ENCODE results near the gene HPSE.
"Not testable (repeated sequence)": the region's sequence is repeated elsewhere in the genome, so short reads cannot be mapped to it uniquely, and the experiment has no call there.

HPSE gene

GRCh38 chr4:83317671-83318070, 17.0 kb downstream of the HPSE start:
- Histone ChIP-seq H3K27ac (ENCODE audit: insufficient read depth, low read length, poor library complexity, severe bottlenecking) (no peak overlapping the region), H3K36me3 (ENCODE audit: control insufficient read depth, insufficient read depth, low read length) (peaks cover 20% of the 10 kb centered on the region), H3K4me3 (ENCODE audit: insufficient read depth, low read depth, low read length, poor library complexity, severe bottlenecking) (no peak overlapping the region)

GRCh38 chr4:83316459-83317165, 18.0 kb downstream of the HPSE start:
- Histone ChIP-seq H3K36me3 (ENCODE audit: control insufficient read depth, insufficient read depth, low read length) (peaks cover 21% of the 10 kb centered on the region), H3K4me1 (ENCODE audit: control insufficient read depth, insufficient read depth, low read length, poor library complexity, severe bottlenecking) (no peaks in the 10 kb centered on the region), H3K9me3 (ENCODE audit: control insufficient read depth, low read length) (no peaks in the 10 kb centered on the region), H3K4me3 (ENCODE audit: insufficient read depth, low read depth, low read length, poor library complexity, severe bottlenecking) (no peak overlapping the region), H3K27me3 (replicated peaks; ENCODE audit: control insufficient read depth, insufficient read depth, low read length, poor library complexity, severe bottlenecking) (no peaks in the 10 kb centered on the region), H3K27ac (ENCODE audit: insufficient read depth, low read length, poor library complexity, severe bottlenecking) (no peak overlapping the region)
- DNase-seq, result no peak

More at GRCh38 chr4:83317671-83318070, 17.0 kb downstream of the HPSE start:
- Histone ChIP-seq H3K27me3 (replicated peaks; ENCODE audit: control insufficient read depth, insufficient read depth, low read length, poor library complexity, severe bottlenecking) (no peaks in the 10 kb centered on the region), H3K9me3 (ENCODE audit: control insufficient read depth, low read length) (no peaks in the 10 kb centered on the region), H3K4me1 (ENCODE audit: control insufficient read depth, insufficient read depth, low read length, poor library complexity, severe bottlenecking) (no peaks in the 10 kb centered on the region)
- no peak for DNase-seq

GRCh38 chr4:83315341-83315870, 19.2 kb downstream of the HPSE start:
- H3K27ac ChIP-seq (ENCODE audit: insufficient read depth, low read length, poor library complexity, severe bottlenecking), result no peak overlapping the region
- H3K9me3 ChIP-seq (ENCODE audit: control insufficient read depth, low read length), result no peaks in the 10 kb centered on the region
- no peaks in the 10 kb centered on the region for H3K4me1 ChIP-seq (ENCODE audit: control insufficient read depth, insufficient read depth, low read length, poor library complexity, severe bottlenecking)

GRCh38 chr4:83308672-83309071, 26.0 kb downstream of the HPSE start:
- peaks cover 22% of the 10 kb centered on the region for H3K36me3 ChIP-seq (ENCODE audit: control insufficient read depth, insufficient read depth, low read length)
- no peak overlapping the region for H3K27ac ChIP-seq (ENCODE audit: insufficient read depth, low read length, poor library complexity, severe bottlenecking)
- H3K27me3 ChIP-seq (replicated peaks; ENCODE audit: control insufficient read depth, insufficient read depth, low read length, poor library complexity, severe bottlenecking), result no peaks in the 10 kb centered on the region
- H3K9me3 ChIP-seq (ENCODE audit: control insufficient read depth, low read length), result no peaks in the 10 kb centered on the region
- H3K4me1 ChIP-seq (ENCODE audit: control insufficient read depth, insufficient read depth, low read length, poor library complexity, severe bottlenecking), result no peaks in the 10 kb centered on the region
- H3K4me3 ChIP-seq (ENCODE audit: insufficient read depth, low read depth, low read length, poor library complexity, severe bottlenecking), result no peak overlapping the region
- no peak for DNase-seq

More at GRCh38 chr4:83315341-83315870, 19.2 kb downstream of the HPSE start:
- Histone ChIP-seq H3K36me3 (ENCODE audit: control insufficient read depth, insufficient read depth, low read length) (peaks cover 22% of the 10 kb centered on the region), H3K27me3 (replicated peaks; ENCODE audit: control insufficient read depth, insufficient read depth, low read length, poor library complexity, severe bottlenecking) (no peaks in the 10 kb centered on the region), H3K4me3 (ENCODE audit: insufficient read depth, low read depth, low read length, poor library complexity, severe bottlenecking) (no peak overlapping the region)
- DNase-seq, result no peak

- no peaks in the 10 kb centered on the region for H3K9me3 ChIP-seq (ENCODE audit: control insufficient read depth, low read length)
- H3K4me1 ChIP-seq (ENCODE audit: control insufficient read depth, insufficient read depth, low read length, poor library complexity, severe bottlenecking), result no peaks in the 10 kb centered on the region
- no peak for DNase-seq
- H3K4me3 ChIP-seq (ENCODE audit: insufficient read depth, low read depth, low read length, poor library complexity, severe bottlenecking), result no peak overlapping the region
- no peaks in the 10 kb centered on the region for H3K27me3 ChIP-seq (replicated peaks; ENCODE audit: control insufficient read depth, insufficient read depth, low read length, poor library complexity, severe bottlenecking)
- peaks cover 22% of the 10 kb centered on the region for H3K36me3 ChIP-seq (ENCODE audit: control insufficient read depth, insufficient read depth, low read length)
- H3K27ac ChIP-seq (ENCODE audit: insufficient read depth, low read length, poor library complexity, severe bottlenecking), result no peak overlapping the region
Measured at GRCh38 chr4:83307920-83308319, 26.7 kb downstream of the HPSE start.

- Histone ChIP-seq H3K9me3 (ENCODE audit: control insufficient read depth, low read length) (no peaks in the 10 kb centered on the region), H3K4me3 (ENCODE audit: insufficient read depth, low read depth, low read length, poor library complexity, severe bottlenecking) (no peak overlapping the region), H3K4me1 (ENCODE audit: control insufficient read depth, insufficient read depth, low read length, poor library complexity, severe bottlenecking) (no peaks in the 10 kb centered on the region), H3K27me3 (replicated peaks; ENCODE audit: control insufficient read depth, insufficient read depth, low read length, poor library complexity, severe bottlenecking) (no peaks in the 10 kb centered on the region), H3K27ac (ENCODE audit: insufficient read depth, low read length, poor library complexity, severe bottlenecking) (no peak overlapping the region), H3K36me3 (ENCODE audit: control insufficient read depth, insufficient read depth, low read length) (peaks cover 23% of the 10 kb centered on the region)
- DNase-seq, result no peak
Measured at GRCh38 chr4:83305187-83305586, 29.5 kb downstream of the HPSE start.

- H3K27ac ChIP-seq (ENCODE audit: insufficient read depth, low read length, poor library complexity, severe bottlenecking), result no peak overlapping the region
- DNase-seq, result no peak
- no peaks in the 10 kb centered on the region for H3K27me3 ChIP-seq (replicated peaks; ENCODE audit: control insufficient read depth, insufficient read depth, low read length, poor library complexity, severe bottlenecking)
- peaks cover 9% of the 10 kb centered on the region for H3K36me3 ChIP-seq (ENCODE audit: control insufficient read depth, insufficient read depth, low read length)
- no peak overlapping the region for H3K4me3 ChIP-seq (ENCODE audit: insufficient read depth, low read depth, low read length, poor library complexity, severe bottlenecking)
- H3K9me3 ChIP-seq (ENCODE audit: control insufficient read depth, low read length), result no peaks in the 10 kb centered on the region
- no peaks in the 10 kb centered on the region for H3K4me1 ChIP-seq (ENCODE audit: control insufficient read depth, insufficient read depth, low read length, poor library complexity, severe bottlenecking)
Measured at GRCh38 chr4:83297548-83298260, 36.9 kb downstream of the HPSE start.

GRCh38 chr4:83293305-83294046, 41.2 kb downstream of the HPSE start:
- Histone ChIP-seq H3K4me3 (ENCODE audit: insufficient read depth, low read depth, low read length, poor library complexity, severe bottlenecking) (no peak overlapping the region), H3K27ac (ENCODE audit: insufficient read depth, low read length, poor library complexity, severe bottlenecking) (no peak overlapping the region), H3K9me3 (ENCODE audit: control insufficient read depth, low read length) (no peaks in the 10 kb centered on the region), H3K4me1 (ENCODE audit: control insufficient read depth, insufficient read depth, low read length, poor library complexity, severe bottlenecking) (no peaks in the 10 kb centered on the region), H3K27me3 (replicated peaks; ENCODE audit: control insufficient read depth, insufficient read depth, low read length, poor library complexity, severe bottlenecking) (no peaks in the 10 kb centered on the region), H3K36me3 (ENCODE audit: control insufficient read depth, insufficient read depth, low read length) (no peaks in the 10 kb centered on the region)
- no peak for DNase-seq

- H3K9me3 ChIP-seq (ENCODE audit: control insufficient read depth, low read length); H3K27me3 ChIP-seq (replicated peaks; ENCODE audit: control insufficient read depth, insufficient read depth, low read length, poor library complexity, severe bottlenecking); H3K4me1 ChIP-seq (ENCODE audit: control insufficient read depth, insufficient read depth, low read length, poor library complexity, severe bottlenecking); H3K4me3 ChIP-seq (ENCODE audit: insufficient read depth, low read depth, low read length, poor library complexity, severe bottlenecking); H3K27ac ChIP-seq (ENCODE audit: insufficient read depth, low read length, poor library complexity, severe bottlenecking); H3K36me3 ChIP-seq (ENCODE audit: control insufficient read depth, insufficient read depth, low read length); DNase-seq: not testable (repeated sequence)
Measured at GRCh38 chr4:83290059-83290774, 44.4 kb downstream of the HPSE start.
